Fibroblast of lung (primary cell): ENCODE measurements around the gene MDM1. TPM values are rescaled to one million over a fixed set of nuclear protein-coding genes. Genes with fewer than 3 reads are reported as not detected.

Experiments
- DNase-seq, 2 donors: peaks; one replicate each; pipeline versions ENCODE4 v3.0.0 to v3.0.0-alpha.2; 2010; ENCODE audit warnings: low read depth in 2 of 2
- H2AFZ ChIP-seq: 2 replicates; pipeline ENCODE4 v1.5.1; 2012; ENCODE audit warnings: low read length, control low read depth, inconsistent platforms
- H3K27ac ChIP-seq: 2 replicates; pipeline ENCODE4 v1.5.1; 2011; ENCODE audit warnings: low read length, control low read depth; ENCODE audit not compliant: insufficient read depth
- H3K27me3 ChIP-seq: 2 replicates; pipeline ENCODE4 v1.5.1; 2011; ENCODE audit warnings: mild to moderate bottlenecking, low read length; ENCODE audit not compliant: control insufficient read depth, insufficient read depth
- H3K36me3 ChIP-seq: 2 replicates; pipeline ENCODE4 v1.5.1; 2011; ENCODE audit warnings: low read length; ENCODE audit not compliant: control insufficient read depth, insufficient read depth
- H3K4me1 ChIP-seq: 2 replicates; pipeline ENCODE4 v1.5.1; 2011; ENCODE audit warnings: low read length; ENCODE audit not compliant: control insufficient read depth, insufficient read depth; ENCODE audit errors: extremely low read depth
- H3K4me2 ChIP-seq: 2 replicates; pipeline ENCODE4 v1.5.1; 2011; ENCODE audit warnings: low read length, control low read depth; ENCODE audit not compliant: insufficient read depth; ENCODE audit errors: extremely low read depth
- H3K4me3 ChIP-seq, 4 experiments: fragments of 200-600 bp in 1 of 4; sonication (generic) in 1 of 4; replicated peaks in 1 of 4; 2 replicates each; pipeline ENCODE4 v1.5.1; 2011 to 2016; ENCODE audit warnings: low read length in 4 of 4, low read depth in 3 of 4, mild to moderate bottlenecking in 3 of 4, control low read depth in 2 of 4, inconsistent platforms in 1 of 4, mixed read lengths in 1 of 4; ENCODE audit not compliant: insufficient read depth in 1 of 4; ENCODE audit errors: control extremely low read depth in 1 of 4
- H3K79me2 ChIP-seq: 2 replicates; pipeline ENCODE4 v1.5.1; 2012; ENCODE audit warnings: mild to moderate bottlenecking, low read length, inconsistent platforms; ENCODE audit not compliant: control insufficient read depth, insufficient read depth
- H3K9ac ChIP-seq: 2 replicates; pipeline ENCODE4 v1.5.1; 2011; ENCODE audit warnings: mild to moderate bottlenecking, low read length, control low read depth; ENCODE audit not compliant: insufficient read depth
- H3K9me3 ChIP-seq: 2 replicates; pipeline ENCODE4 v1.5.1; 2012; ENCODE audit warnings: low read depth, low read length; ENCODE audit not compliant: control insufficient read depth, insufficient read depth
- H4K20me1 ChIP-seq: 2 replicates; pipeline ENCODE4 v1.5.1; 2011; ENCODE audit warnings: low read length; ENCODE audit not compliant: control insufficient read depth, insufficient read depth; ENCODE audit errors: extremely low read depth
- CTCF ChIP-seq, 2 donors: IDR thresholded peaks in 1 of 2; conservative IDR thresholded peaks in 1 of 2; 1 replicate in 1 of 2; 2 replicates in 1 of 2; pipeline ENCODE4 v1.5.1; 2011 to 2012; ENCODE audit warnings: low read length in 2 of 2, control low read depth in 1 of 2, inconsistent platforms in 1 of 2, low read depth in 1 of 2, mild to moderate bottlenecking in 1 of 2
- EZH2 ChIP-seq: IDR thresholded peaks from 2 replicates; pipeline ENCODE4 v1.5.1; 2012; ENCODE audit warnings: low read length, control low read depth, mild to moderate bottlenecking; ENCODE audit errors: missing control alignments
- polyA plus RNA-seq, 2 donors: library from polyadenylated mRNA; depleted of rRNA in 1 of 2; stranded (reverse) in 1 of 2; unstranded in 1 of 2; fragments of >200 nt; gene quantifications; 2 replicates each; pipeline ENCODE4 v1.2.1, GENCODE V29; 2011 to 2012; ENCODE audit warnings: missing spikeins in 1 of 2
- total RNA-seq: library from RNA; depleted of rRNA; stranded (reverse); fragments of >200 nt; gene quantifications from 2 replicates; pipeline ENCODE4 v1.2.1, GENCODE V29; 2014

The MDM1 gene
- total and polyA plus RNA-seq, 2 donors (not counting 1 experiment from before 2014, with no cell fraction given): 7.4 to 12.4 TPM

GRCh38 chr12:68378872-68379606 lies 46.9 kb upstream of the MDM1 start:
- H3K4me2 ChIP-seq: no peak overlapping the region
- DNase-seq: peak in 1 of 2 donors; percentile 32
- no peaks in the 10 kb centered on the region for H3K36me3 ChIP-seq
- TF ChIP-seq EZH2 (no peak), CTCF (conservative IDR thresholded peaks at IDR 0.05 in 1 of 2, IDR thresholded peaks at IDR 0.05 in 1 of 2; ENCODE audit: low read depth in 1 of 2, low read length in 2 of 2) (no peak)
- no peak overlapping the region for H3K4me3 ChIP-seq
- no peak overlapping the region for H2AFZ ChIP-seq
- H3K9me3 ChIP-seq: no peaks in the 10 kb centered on the region
- no peaks in the 10 kb centered on the region for H4K20me1 ChIP-seq
- peaks cover 2% of the 10 kb centered on the region for H3K27me3 ChIP-seq
- H3K9ac ChIP-seq: no peak overlapping the region
- H3K4me1 ChIP-seq: no peaks in the 10 kb centered on the region
- no peaks in the 10 kb centered on the region for H3K79me2 ChIP-seq
- no peak overlapping the region for H3K27ac ChIP-seq

DNA sequence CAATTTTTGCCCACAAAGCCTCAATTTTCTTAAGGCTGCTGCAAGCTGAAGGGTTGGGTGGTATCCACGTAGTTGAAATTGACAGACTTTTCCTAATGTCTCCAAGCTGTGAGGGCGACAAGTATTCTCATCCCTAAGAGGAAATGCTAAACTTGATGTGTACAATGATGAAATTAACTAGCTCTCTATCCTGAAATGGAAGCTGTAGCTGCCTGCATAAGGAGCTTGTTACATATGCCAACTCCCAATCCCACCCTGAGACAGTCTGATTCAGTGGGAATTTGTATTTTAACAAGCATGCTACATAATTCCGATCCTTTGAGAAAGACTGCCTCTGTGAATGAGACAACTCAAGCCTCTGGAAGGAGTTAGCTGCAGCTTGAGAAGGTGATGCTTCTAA lies 45.7 kb upstream of the MDM1 start:
- Histone ChIP-seq H3K9me3 (no peaks in the 10 kb centered on the region), H3K79me2 (no peaks in the 10 kb centered on the region), H3K4me3 (no peak overlapping the region), H3K36me3 (no peaks in the 10 kb centered on the region), H4K20me1 (no peaks in the 10 kb centered on the region), H2AFZ (no peak overlapping the region), H3K4me2 (no peak overlapping the region), H3K27ac (no peak overlapping the region), H3K27me3 (peaks cover 2% of the 10 kb centered on the region), H3K9ac (no peak overlapping the region), H3K4me1 (no peaks in the 10 kb centered on the region)
- TF ChIP-seq CTCF (conservative IDR thresholded peaks at IDR 0.05 in 1 of 2, IDR thresholded peaks at IDR 0.05 in 1 of 2; ENCODE audit: low read depth in 1 of 2, low read length in 2 of 2) (no peak), EZH2 (no peak)
- no peak for DNase-seq

DNA sequence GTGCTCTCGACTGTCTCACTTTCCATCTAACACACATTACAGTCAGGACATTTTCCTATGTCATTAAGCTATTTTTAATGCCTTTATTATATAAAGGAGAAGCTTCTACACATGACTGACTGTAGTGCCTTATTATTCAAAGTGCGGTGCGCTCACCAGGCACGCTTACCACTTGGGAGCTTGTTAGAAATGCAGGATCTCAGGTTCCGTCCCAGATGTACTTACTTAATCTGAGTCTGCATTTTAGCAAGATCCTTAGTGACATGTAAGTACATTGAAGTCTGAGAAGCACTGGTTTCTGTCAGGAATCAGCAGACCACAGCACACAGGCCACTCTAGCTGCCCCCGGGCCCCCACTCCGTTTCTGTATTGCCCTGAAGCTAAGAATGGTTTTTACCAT lies 44.7 kb upstream of the MDM1 start:
- H3K4me1 ChIP-seq: no peaks in the 10 kb centered on the region
- DNase-seq: no peak
- H4K20me1 ChIP-seq: no peaks in the 10 kb centered on the region
- H3K27me3 ChIP-seq: peaks cover 2% of the 10 kb centered on the region
- H3K27ac ChIP-seq: no peak overlapping the region
- no peaks in the 10 kb centered on the region for H3K79me2 ChIP-seq
- no peak overlapping the region for H3K4me3 ChIP-seq
- H3K9ac ChIP-seq: no peak overlapping the region
- H3K36me3 ChIP-seq: no peaks in the 10 kb centered on the region
- H3K4me2 ChIP-seq: no peak overlapping the region
- no peaks in the 10 kb centered on the region for H3K9me3 ChIP-seq
- TF ChIP-seq CTCF (conservative IDR thresholded peaks at IDR 0.05 in 1 of 2, IDR thresholded peaks at IDR 0.05 in 1 of 2; ENCODE audit: low read depth in 1 of 2, low read length in 2 of 2) (no peak), EZH2 (no peak)
- H2AFZ ChIP-seq: no peak overlapping the region
